HL-60 (cell line): ENCODE measurements around the gene ATG4D.
"Not testable (repeated sequence)": the region's sequence is repeated elsewhere in the genome, so short reads cannot be mapped to it uniquely, and the experiment has no call there.

Experiments used
- DNase-seq, 2 experiments: peaks; one replicate each; pipeline ENCODE4 v3.0.0-alpha.2; 2010 to 2020; ENCODE audit warnings: low read depth in 1 of 2, low spot score in 1 of 2
- H3K27ac ChIP-seq: fragments of 250-450 bp; sonication (Bioruptor Pico); replicated peaks from 2 replicates; pipeline ENCODE4 v1.5.1; 2020; ENCODE audit warnings: mild to moderate bottlenecking, moderate library complexity
- H3K27me3 ChIP-seq: fragments of 250-450 bp; sonication (Bioruptor Pico); 2 replicates; pipeline ENCODE4 v1.5.1; 2021; ENCODE audit warnings: mild to moderate bottlenecking, moderate library complexity; ENCODE audit not compliant: insufficient read depth, poor library complexity, severe bottlenecking
- H3K4me3 ChIP-seq: replicated peaks from 2 replicates; pipeline ENCODE4 v1.5.1; 2011; ENCODE audit warnings: mild to moderate bottlenecking, control low read depth, low read length; ENCODE audit not compliant: insufficient read depth
- GABPA ChIP-seq: IDR thresholded peaks from 2 replicates; pipeline ENCODE4 v1.6.1; 2012; ENCODE audit warnings: low read depth
- POLR2AphosphoS5 ChIP-seq: IDR thresholded peaks from 2 replicates; pipeline ENCODE4 v1.6.1; 2012; ENCODE audit warnings: low read depth
- REST ChIP-seq: IDR thresholded peaks from 2 replicates; pipeline ENCODE4 v1.6.1; 2012; ENCODE audit warnings: low read depth; ENCODE audit not compliant: insufficient replicate concordance
- SPI1 ChIP-seq: IDR thresholded peaks from 2 replicates; pipeline ENCODE4 v1.6.1; 2012; ENCODE audit warnings: low read depth, mild to moderate bottlenecking, borderline replicate concordance
- TF ChIP-seq, protein P1 (sequence below): IDR thresholded peaks from one replicate; pipeline ENCODE4 v1.5.1; 2011; ENCODE audit warnings: low read length, control low read depth, inconsistent platforms; ENCODE audit not compliant: insufficient read depth

ATG4D gene

GRCh38 chr19:10525636-10526035 lies 18.1 kb upstream of the ATG4D start:
- TF ChIP-seq GABPA (no peak), SPI1 (no peak), POLR2AphosphoS5 (no peak), REST (no peak)
- TF ChIP-seq, protein P1, sequence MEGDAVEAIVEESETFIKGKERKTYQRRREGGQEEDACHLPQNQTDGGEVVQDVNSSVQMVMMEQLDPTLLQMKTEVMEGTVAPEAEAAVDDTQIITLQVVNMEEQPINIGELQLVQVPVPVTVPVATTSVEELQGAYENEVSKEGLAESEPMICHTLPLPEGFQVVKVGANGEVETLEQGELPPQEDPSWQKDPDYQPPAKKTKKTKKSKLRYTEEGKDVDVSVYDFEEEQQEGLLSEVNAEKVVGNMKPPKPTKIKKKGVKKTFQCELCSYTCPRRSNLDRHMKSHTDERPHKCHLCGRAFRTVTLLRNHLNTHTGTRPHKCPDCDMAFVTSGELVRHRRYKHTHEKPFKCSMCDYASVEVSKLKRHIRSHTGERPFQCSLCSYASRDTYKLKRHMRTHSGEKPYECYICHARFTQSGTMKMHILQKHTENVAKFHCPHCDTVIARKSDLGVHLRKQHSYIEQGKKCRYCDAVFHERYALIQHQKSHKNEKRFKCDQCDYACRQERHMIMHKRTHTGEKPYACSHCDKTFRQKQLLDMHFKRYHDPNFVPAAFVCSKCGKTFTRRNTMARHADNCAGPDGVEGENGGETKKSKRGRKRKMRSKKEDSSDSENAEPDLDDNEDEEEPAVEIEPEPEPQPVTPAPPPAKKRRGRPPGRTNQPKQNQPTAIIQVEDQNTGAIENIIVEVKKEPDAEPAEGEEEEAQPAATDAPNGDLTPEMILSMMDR = no peak
- Histone ChIP-seq H3K27ac (no peak overlapping the region), H3K27me3 (peaks cover 5% of the 10 kb centered on the region), H3K4me3 (no peak overlapping the region)
- no peak for DNase-seq

GRCh38 chr19:10526887-10527286 lies 16.8 kb upstream of the ATG4D start:
- not testable (repeated sequence) for H3K27me3 ChIP-seq, H3K27ac ChIP-seq, H3K4me3 ChIP-seq, DNase-seq

GRCh38 chr19:10532457-10532856 lies 11.2 kb upstream of the ATG4D start:
- Histone ChIP-seq H3K4me3 (no peak overlapping the region), H3K27ac (no peak overlapping the region), H3K27me3 (peaks cover 3% of the 10 kb centered on the region)
- TF ChIP-seq SPI1 (no peak), REST (no peak), POLR2AphosphoS5 (no peak), GABPA (no peak)
- TF ChIP-seq, protein P1 = no peak
- DNase-seq = no peak

GRCh38 chr19:10533646-10534386 lies 9.9 kb upstream of the ATG4D start:
- Histone ChIP-seq H3K27me3 (peaks cover 3% of the 10 kb centered on the region), H3K27ac (no peak overlapping the region), H3K4me3 (no peak overlapping the region)
- TF ChIP-seq POLR2AphosphoS5 (no peak), REST (no peak), SPI1 (no peak), GABPA (no peak)
- TF ChIP-seq, protein P1 = no peak
- DNase-seq = no peak
